H1 (cell line): ENCODE measurements around the gene MRC2. TPM values are rescaled to one million over a fixed set of nuclear protein-coding genes. Genes with fewer than 3 reads are reported as not detected.
A peak's percentile ranks its signal among the peaks of the same experiment; 100 is the strongest.

ENCODE experiments used
- ASH2L ChIP-seq: fragments of 200-600, 300-600 bp; sonication (generic); IDR thresholded peaks from one replicate; pipeline ENCODE4 v1.7.1; 2017; ENCODE audit warnings: low read length
- BACH1 ChIP-seq: IDR thresholded peaks from 2 replicates; pipeline ENCODE4 v1.6.1; 2012; ENCODE audit warnings: low read length, improper control_type of control experiment
- BRCA1 ChIP-seq: IDR thresholded peaks from 2 replicates; pipeline ENCODE4 v1.6.1; 2012; ENCODE audit warnings: low read depth, low read length, improper control_type of control experiment
- CEBPB ChIP-seq: IDR thresholded peaks from 2 replicates; pipeline ENCODE4 v1.6.1; 2012; ENCODE audit warnings: low read depth, low read length
- CHD2 ChIP-seq: IDR thresholded peaks from 2 replicates; pipeline ENCODE4 v1.6.1; 2012; ENCODE audit warnings: low read length, improper control_type of control experiment
- CREB1 ChIP-seq: IDR thresholded peaks from 2 replicates; pipeline ENCODE4 v1.6.1; 2012; ENCODE audit warnings: inconsistent platforms
- EZH2 ChIP-seq: fragments of 200-600 bp; sonication (generic); IDR thresholded peaks from 2 replicates; pipeline ENCODE4 v1.7.1; 2012; ENCODE audit warnings: low read depth, mild to moderate bottlenecking, moderate library complexity, low read length, inconsistent platforms; ENCODE audit not compliant: severe bottlenecking
- GABPA ChIP-seq: IDR thresholded peaks from 2 replicates; pipeline ENCODE4 v1.6.1; 2011; ENCODE audit warnings: mild to moderate bottlenecking, low read length, moderate library complexity, borderline replicate concordance; ENCODE audit not compliant: insufficient read depth
- GTF2F1 ChIP-seq: IDR thresholded peaks from 2 replicates; pipeline ENCODE4 v1.6.1; 2012; ENCODE audit warnings: low read depth, low read length, improper control_type of control experiment, borderline replicate concordance
- HDAC6 ChIP-seq: IDR thresholded peaks from one replicate; pipeline ENCODE4 v1.7.1; 2012; ENCODE audit warnings: low read depth, mild to moderate bottlenecking, inconsistent platforms, low read length, moderate library complexity
- JUN ChIP-seq: IDR thresholded peaks from 2 replicates; pipeline ENCODE4 v1.6.1; 2011; ENCODE audit warnings: low read depth, mild to moderate bottlenecking, improper control_type of control experiment, low read length
- KDM5A ChIP-seq: fragments of 200-600 bp; IDR thresholded peaks from 2 replicates; pipeline ENCODE4 v1.7.1; 2012; ENCODE audit warnings: mild to moderate bottlenecking, low read length, inconsistent platforms, mixed read lengths
- NANOG ChIP-seq: IDR thresholded peaks from 2 replicates; pipeline ENCODE4 v1.6.1; 2011; ENCODE audit warnings: low read length, low read depth, mild to moderate bottlenecking, inconsistent platforms; ENCODE audit not compliant: insufficient read depth, poor library complexity, severe bottlenecking
- NRF1 ChIP-seq: IDR thresholded peaks from 2 replicates; pipeline ENCODE4 v1.6.1; 2011; ENCODE audit warnings: mild to moderate bottlenecking, low read depth, low read length, improper control_type of control experiment
- RAD21 ChIP-seq, 2 experiments: IDR thresholded peaks in 1 of 2; conservative IDR thresholded peaks in 1 of 2; 2 replicates each; pipeline ENCODE4 v1.6.1; 2011; ENCODE audit warnings: low read depth in 2 of 2, low read length in 2 of 2, improper control_type of control experiment in 1 of 2, inconsistent platforms in 1 of 2, mild to moderate bottlenecking in 1 of 2, moderate library complexity in 1 of 2
- RFX5 ChIP-seq: IDR thresholded peaks from 2 replicates; pipeline ENCODE4 v1.6.1; 2011; ENCODE audit warnings: low read depth, low read length, improper control_type of control experiment, borderline replicate concordance
- RXRA ChIP-seq: IDR thresholded peaks from 2 replicates; pipeline ENCODE4 v1.6.1; 2011; ENCODE audit warnings: low read depth, mild to moderate bottlenecking, low read length, moderate library complexity; ENCODE audit not compliant: insufficient read depth
- SIN3A ChIP-seq, 2 experiments: IDR thresholded peaks in 1 of 2; conservative IDR thresholded peaks in 1 of 2; 2 replicates each; pipeline ENCODE4 v1.6.1; 2011 to 2012; ENCODE audit warnings: low read length in 2 of 2, improper control_type of control experiment in 1 of 2, low read depth in 1 of 2, mild to moderate bottlenecking in 1 of 2
- TCF12 ChIP-seq: IDR thresholded peaks from 2 replicates; pipeline ENCODE4 v1.6.1; 2011; ENCODE audit warnings: low read depth, mild to moderate bottlenecking, low read length
- YY1 ChIP-seq: IDR thresholded peaks from 2 replicates; pipeline ENCODE4 v1.6.1; 2011; ENCODE audit warnings: low read depth, mild to moderate bottlenecking, low read length
- ZNF274 ChIP-seq: IDR thresholded peaks from 2 replicates; pipeline ENCODE4 v1.7.0; 2012; ENCODE audit warnings: low read length, borderline replicate concordance; ENCODE audit errors: extremely low read depth
- polyA plus RNA-seq, 7 experiments: library from polyadenylated mRNA; depleted of rRNA in 3 of 7; stranded (reverse) in 5 of 7; unstranded in 2 of 7; fragments of >200 nt in 5 of 7; fragments of 200-250 nt in 2 of 7; gene quantifications; 1 replicate in 5 of 7; 2 replicates in 1 of 7; 4 replicates in 1 of 7; pipeline versions ENCODE4 v1.2.1 to v1.2.3, GENCODE V29; 2011 to 2013; ENCODE audit warnings: missing spikeins in 2 of 7, mixed read lengths in 2 of 7
- total RNA-seq: library from RNA; stranded (reverse); fragmentation: NEBNext Ultra II Directional; extraction: Animal tissue kit (Norgen Biotek cat#: 25700); gene quantifications from 2 replicates; pipeline ENCODE4 v1.2.1, GENCODE V29; 2021
- TF ChIP-seq, protein P1 (sequence below): IDR thresholded peaks from 2 replicates; pipeline ENCODE4 v1.6.1; 2011; ENCODE audit warnings: low read length, improper control_type of control experiment
- TF ChIP-seq, protein P2 (sequence below): IDR thresholded peaks from 2 replicates; pipeline ENCODE4 v1.6.1; 2012; ENCODE audit warnings: inconsistent platforms

Gene MRC2
- total and polyA plus RNA-seq, 2 of the 8 experiments (the other 6 are each of a cell fraction or from before 2014, with no cell fraction given), result 7.0 to 24.2 TPM

- TF ChIP-seq, protein P1, sequence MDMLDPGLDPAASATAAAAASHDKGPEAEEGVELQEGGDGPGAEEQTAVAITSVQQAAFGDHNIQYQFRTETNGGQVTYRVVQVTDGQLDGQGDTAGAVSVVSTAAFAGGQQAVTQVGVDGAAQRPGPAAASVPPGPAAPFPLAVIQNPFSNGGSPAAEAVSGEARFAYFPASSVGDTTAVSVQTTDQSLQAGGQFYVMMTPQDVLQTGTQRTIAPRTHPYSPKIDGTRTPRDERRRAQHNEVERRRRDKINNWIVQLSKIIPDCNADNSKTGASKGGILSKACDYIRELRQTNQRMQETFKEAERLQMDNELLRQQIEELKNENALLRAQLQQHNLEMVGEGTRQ, result no peak
- TF ChIP-seq YY1 (0 out of 2 replicates have a peak, but pooled peaks have one; percentile 12), BRCA1 (no peak), CREB1 (peak; percentile 23; the same call in 1 of the 2 replicates), SIN3A (conservative IDR thresholded peaks at IDR 0.05 in 1 of 2, IDR thresholded peaks at IDR 0.05 in 1 of 2; ENCODE audit: low read depth in 1 of 2, low read length in 2 of 2) (no peak), NANOG (peak; percentile 99), EZH2 (no peak), HDAC6 (no peak), TCF12 (no peak), RXRA (no peak), KDM5A (no peak), GABPA (no peak), RFX5 (no peak), JUN (no peak), CHD2 (no peak), GTF2F1 (no peak), CEBPB (no peak), ZNF274 (no peak), BACH1 (no peak), RAD21 (IDR thresholded peaks at IDR 0.05 in 1 of 2, conservative IDR thresholded peaks at IDR 0.05 in 1 of 2; ENCODE audit: low read depth in 2 of 2, low read length in 2 of 2) (peak in 1 of 2 experiments; percentile 15; a peak in 2 of 4 replicates), ASH2L (no peak), NRF1 (no peak)
- TF ChIP-seq, protein P2, sequence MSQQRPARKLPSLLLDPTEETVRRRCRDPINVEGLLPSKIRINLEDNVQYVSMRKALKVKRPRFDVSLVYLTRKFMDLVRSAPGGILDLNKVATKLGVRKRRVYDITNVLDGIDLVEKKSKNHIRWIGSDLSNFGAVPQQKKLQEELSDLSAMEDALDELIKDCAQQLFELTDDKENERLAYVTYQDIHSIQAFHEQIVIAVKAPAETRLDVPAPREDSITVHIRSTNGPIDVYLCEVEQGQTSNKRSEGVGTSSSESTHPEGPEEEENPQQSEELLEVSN, result no peak
Observed at GRCh38 chr17:62705778-62706597, 78.5 kb downstream of the MRC2 start (continued).
